HepG2 (cell line): Measurements from ENCODE around the gene MIF4GD. TPM values are rescaled to one million over a fixed set of nuclear protein-coding genes. Genes with fewer than 3 reads are reported as not detected.

Experiments used
- BCL6 ChIP-seq: IDR thresholded peaks from 2 replicates; pipeline ENCODE4 v1.6.1; 2016; ENCODE audit warnings: missing genetic modification reagents, missing compliant biosample characterization
- FOXA3 ChIP-seq: IDR thresholded peaks from 2 replicates; pipeline ENCODE4 v1.6.1; 2016; ENCODE audit warnings: missing genetic modification reagents, missing compliant biosample characterization
- HDAC1 ChIP-seq: sonication (generic); formaldehyde crosslinking; IDR thresholded peaks from 2 replicates; pipeline ENCODE4 v1.5.1; 2020; ENCODE audit warnings: mild to moderate bottlenecking, missing genetic modification reagents
- JUND ChIP-seq: sonication (generic); formaldehyde crosslinking; IDR thresholded peaks from 2 replicates; pipeline ENCODE4 v1.8.0; 2022; ENCODE audit warnings: mild to moderate bottlenecking, missing genetic modification reagents
- MED1 ChIP-seq: sonication (generic); formaldehyde crosslinking; IDR thresholded peaks from 2 replicates; pipeline ENCODE4 v1.4.0; 2020; ENCODE audit warnings: missing genetic modification reagents
- NR2F1 ChIP-seq, 2 experiments: fragments of 450-650 bp in 1 of 2; formaldehyde crosslinking in 1 of 2; IDR thresholded peaks; 2 replicates each; pipeline versions ENCODE4 v1.5.0 to v1.6.1; 2016 to 2020; ENCODE audit warnings: mild to moderate bottlenecking in 1 of 2, missing compliant biosample characterization in 1 of 2, missing genetic modification reagents in 1 of 2, moderate library complexity in 1 of 2
- SKI ChIP-seq: fragments of 450-650 bp; IDR thresholded peaks from one replicate; pipeline ENCODE4 v1.6.1; 2018; ENCODE audit warnings: mild to moderate bottlenecking; ENCODE audit not compliant: partially characterized antibody
- TOPORS ChIP-seq: sonication (generic); formaldehyde crosslinking; IDR thresholded peaks from 2 replicates; pipeline ENCODE4 v1.8.0; 2023; ENCODE audit warnings: mild to moderate bottlenecking, missing genetic modification reagents
- ZEB1 ChIP-seq: IDR thresholded peaks from 2 replicates; pipeline ENCODE4 v1.6.1; 2012; ENCODE audit warnings: mild to moderate bottlenecking, low read depth, inconsistent platforms; ENCODE audit not compliant: insufficient replicate concordance
- ZNF30 ChIP-seq: sonication (generic); formaldehyde crosslinking; IDR thresholded peaks from 2 replicates; pipeline ENCODE4 v1.5.0; 2020; ENCODE audit warnings: mild to moderate bottlenecking, missing genetic modification reagents
- ZNF484 ChIP-seq: sonication (generic); formaldehyde crosslinking; IDR thresholded peaks from 2 replicates; pipeline ENCODE4 v1.5.1; 2020; ENCODE audit warnings: mild to moderate bottlenecking, low read depth, missing genetic modification reagents, borderline replicate concordance
- ZNF562 ChIP-seq: sonication (generic); formaldehyde crosslinking; IDR thresholded peaks from 2 replicates; pipeline ENCODE4 v1.8.0; 2022; ENCODE audit warnings: missing genetic modification reagents, borderline replicate concordance
- ZNF672 ChIP-seq: sonication (generic); formaldehyde crosslinking; IDR thresholded peaks from 2 replicates; pipeline ENCODE4 v1.8.1; 2022; ENCODE audit warnings: missing genetic modification reagents
- ZNF709 ChIP-seq: sonication (generic); formaldehyde crosslinking; IDR thresholded peaks from 2 replicates; pipeline ENCODE4 v1.5.0; 2020; ENCODE audit warnings: mild to moderate bottlenecking, missing genetic modification reagents
- ZNF747 ChIP-seq: sonication (generic); formaldehyde crosslinking; IDR thresholded peaks from 2 replicates; pipeline ENCODE4 v1.8.1; 2023; ENCODE audit warnings: missing genetic modification reagents, mild to moderate bottlenecking, borderline replicate concordance
- ZNF777 ChIP-seq: sonication (generic); formaldehyde crosslinking; IDR thresholded peaks from 2 replicates; pipeline ENCODE4 v1.4.0; 2020; ENCODE audit warnings: missing genetic modification reagents
- ZSCAN31 ChIP-seq: sonication (generic); formaldehyde crosslinking; IDR thresholded peaks from 2 replicates; pipeline ENCODE4 v1.5.0; 2020; ENCODE audit warnings: low read depth, mild to moderate bottlenecking, missing genetic modification reagents
- polyA plus RNA-seq, 8 experiments: library from polyadenylated mRNA; depleted of rRNA in 3 of 8; stranded (reverse) in 7 of 8; unstranded in 1 of 8; fragments of >200 nt; fragmentation: Illumina TruSeq in 4 of 8; extraction: Trizol in 4 of 8; gene quantifications; 2 replicates each; pipeline versions ENCODE4 v1.2.1 to v1.2.3, GENCODE V29; 2011 to 2016; ENCODE audit warnings: low read depth in 4 of 8, missing spikeins in 1 of 8, mixed read lengths in 1 of 8; ENCODE audit not compliant: insufficient read depth in 1 of 8
- total RNA-seq, 5 experiments: library from RNA; depleted of rRNA; stranded (reverse); fragments of >200 nt; fragmentation: Illumina TruSeq; extraction: Trizol; gene quantifications; 2 replicates each; pipeline ENCODE4 v1.2.3, GENCODE V29; 2016; ENCODE audit warnings: low read depth in 1 of 5
- TF ChIP-seq, protein P1 (sequence below): sonication (generic); formaldehyde crosslinking; IDR thresholded peaks from 2 replicates; pipeline ENCODE4 v1.5.1; 2020; ENCODE audit warnings: missing genetic modification reagents, mild to moderate bottlenecking, borderline replicate concordance
- TF ChIP-seq, protein P2 (sequence below): sonication (generic); formaldehyde crosslinking; conservative IDR thresholded peaks from 2 replicates; pipeline ENCODE4 v1.4.0; 2020; ENCODE audit warnings: missing genetic modification reagents
- TF ChIP-seq, protein P3 (sequence below): sonication (generic); formaldehyde crosslinking; IDR thresholded peaks from 2 replicates; pipeline ENCODE4 v1.5.0; 2020; ENCODE audit warnings: missing genetic modification reagents
- TF ChIP-seq, protein P4 (sequence below): sonication (generic); formaldehyde crosslinking; IDR thresholded peaks from 2 replicates; pipeline ENCODE4; 2020; ENCODE audit warnings: missing genetic modification reagents, mild to moderate bottlenecking, borderline replicate concordance
- TF ChIP-seq, protein P5 (sequence below): sonication (generic); formaldehyde crosslinking; IDR thresholded peaks from 2 replicates; pipeline ENCODE4 v1.5.0; 2020; ENCODE audit warnings: mild to moderate bottlenecking, missing genetic modification reagents, moderate library complexity

MIF4GD gene
- total and polyA plus RNA-seq, 2 of the 13 experiments (the other 11 are each of a cell fraction or from before 2014, with no cell fraction given) = 14.0 to 28.0 TPM

DNA sequence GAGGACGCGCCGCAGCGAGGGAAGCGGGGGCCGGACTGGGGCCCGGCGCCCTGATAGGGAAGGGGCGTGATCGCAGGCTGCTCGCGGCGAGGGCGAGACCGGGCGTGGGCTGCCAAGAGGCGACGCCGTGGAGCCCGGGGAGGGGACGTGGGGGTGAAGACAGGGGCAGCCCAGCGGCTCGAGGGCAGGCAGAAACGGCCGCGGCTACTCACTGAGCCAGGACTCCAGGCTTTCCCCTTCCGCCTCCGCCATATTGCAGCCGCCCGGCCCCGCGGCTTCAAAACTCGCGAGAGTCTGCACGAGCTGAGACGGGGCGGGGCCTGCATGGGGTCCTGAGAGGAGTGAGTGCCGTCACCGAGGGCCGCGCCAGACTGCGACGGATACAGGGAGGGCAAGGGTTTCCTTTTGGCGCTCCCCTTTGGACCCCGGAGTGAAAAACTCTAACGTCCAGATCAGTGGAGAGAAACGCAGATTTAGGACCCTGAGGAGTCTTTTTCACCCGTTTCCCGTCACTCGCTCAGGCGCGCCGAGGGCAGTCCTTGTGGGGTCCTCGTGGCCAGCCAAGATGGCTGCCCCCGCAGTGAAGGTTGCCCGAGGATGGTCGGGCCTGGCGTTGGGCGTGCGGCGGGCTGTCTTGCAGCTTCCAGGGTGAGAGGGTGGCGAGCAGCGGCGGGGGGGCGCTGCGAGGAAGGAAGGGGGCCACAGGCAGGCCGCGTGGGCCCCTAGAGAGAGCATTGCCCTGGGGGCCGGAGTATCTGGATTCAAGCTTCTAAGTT, 9.5 kb downstream of the MIF4GD start, which contains the start of the genes GGA3 and MRPS7 (continued):
- TF ChIP-seq TOPORS (peak; percentile 86), ZNF672 (CRISPR knock-in tag) (no peak), BCL6 (CRISPR knock-in tag) (0 out of 2 replicates have a peak, but pooled peaks have one; percentile 8), ZNF777 (CRISPR knock-in tag) (peak; percentile 60), JUND (CRISPR knock-in tag) (0 out of 2 replicates have a peak, but pooled peaks have one; percentile 13), MED1 (CRISPR knock-in tag) (peak; percentile 42), ZNF709 (CRISPR knock-in tag) (peak; percentile 95), SKI (peak; percentile 67), NR2F1 (CRISPR knock-in tag; IDR thresholded peaks at IDR 0.05) (no peak; a peak in 1 of 4 replicates), ZEB1 (no peak), HDAC1 (CRISPR knock-in tag) (peak; percentile 79), ZNF562 (CRISPR knock-in tag) (no peak), ZSCAN31 (peak; percentile 97), FOXA3 (CRISPR knock-in tag) (no peak), ZNF747 (CRISPR knock-in tag) (peak; percentile 87), ZNF30 (CRISPR knock-in tag) (no peak), ZNF484 (0 out of 2 replicates have a peak, but pooled peaks have one; percentile 16)
- TF ChIP-seq, protein P1, sequence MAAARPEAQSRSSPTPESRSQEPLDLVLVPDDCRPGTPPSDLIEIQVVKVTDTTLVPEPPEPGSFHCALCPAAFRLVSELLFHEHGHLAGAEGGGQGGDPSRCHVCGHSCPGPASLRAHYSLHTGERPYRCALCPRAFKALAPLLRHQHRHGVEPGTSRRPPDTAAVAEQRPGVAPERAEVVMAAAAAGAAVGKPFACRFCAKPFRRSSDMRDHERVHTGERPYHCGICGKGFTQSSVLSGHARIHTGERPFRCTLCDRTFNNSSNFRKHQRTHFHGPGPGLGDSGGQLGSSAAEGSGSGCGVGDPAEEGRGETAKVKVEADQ (CRISPR knock-in tag) = no peak; the same call in 1 of the 2 replicates
- TF ChIP-seq, protein P2, sequence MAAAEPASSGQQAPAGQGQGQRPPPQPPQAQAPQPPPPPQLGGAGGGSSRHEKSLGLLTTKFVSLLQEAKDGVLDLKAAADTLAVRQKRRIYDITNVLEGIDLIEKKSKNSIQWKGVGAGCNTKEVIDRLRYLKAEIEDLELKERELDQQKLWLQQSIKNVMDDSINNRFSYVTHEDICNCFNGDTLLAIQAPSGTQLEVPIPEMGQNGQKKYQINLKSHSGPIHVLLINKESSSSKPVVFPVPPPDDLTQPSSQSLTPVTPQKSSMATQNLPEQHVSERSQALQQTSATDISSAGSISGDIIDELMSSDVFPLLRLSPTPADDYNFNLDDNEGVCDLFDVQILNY (CRISPR knock-in tag) = peak; percentile 21; the same call in 1 of the 2 replicates
- TF ChIP-seq, protein P3, sequence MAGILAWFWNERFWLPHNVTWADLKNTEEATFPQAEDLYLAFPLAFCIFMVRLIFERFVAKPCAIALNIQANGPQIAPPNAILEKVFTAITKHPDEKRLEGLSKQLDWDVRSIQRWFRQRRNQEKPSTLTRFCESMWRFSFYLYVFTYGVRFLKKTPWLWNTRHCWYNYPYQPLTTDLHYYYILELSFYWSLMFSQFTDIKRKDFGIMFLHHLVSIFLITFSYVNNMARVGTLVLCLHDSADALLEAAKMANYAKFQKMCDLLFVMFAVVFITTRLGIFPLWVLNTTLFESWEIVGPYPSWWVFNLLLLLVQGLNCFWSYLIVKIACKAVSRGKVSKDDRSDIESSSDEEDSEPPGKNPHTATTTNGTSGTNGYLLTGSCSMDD (CRISPR knock-in tag) = no peak
- TF ChIP-seq, protein P4, sequence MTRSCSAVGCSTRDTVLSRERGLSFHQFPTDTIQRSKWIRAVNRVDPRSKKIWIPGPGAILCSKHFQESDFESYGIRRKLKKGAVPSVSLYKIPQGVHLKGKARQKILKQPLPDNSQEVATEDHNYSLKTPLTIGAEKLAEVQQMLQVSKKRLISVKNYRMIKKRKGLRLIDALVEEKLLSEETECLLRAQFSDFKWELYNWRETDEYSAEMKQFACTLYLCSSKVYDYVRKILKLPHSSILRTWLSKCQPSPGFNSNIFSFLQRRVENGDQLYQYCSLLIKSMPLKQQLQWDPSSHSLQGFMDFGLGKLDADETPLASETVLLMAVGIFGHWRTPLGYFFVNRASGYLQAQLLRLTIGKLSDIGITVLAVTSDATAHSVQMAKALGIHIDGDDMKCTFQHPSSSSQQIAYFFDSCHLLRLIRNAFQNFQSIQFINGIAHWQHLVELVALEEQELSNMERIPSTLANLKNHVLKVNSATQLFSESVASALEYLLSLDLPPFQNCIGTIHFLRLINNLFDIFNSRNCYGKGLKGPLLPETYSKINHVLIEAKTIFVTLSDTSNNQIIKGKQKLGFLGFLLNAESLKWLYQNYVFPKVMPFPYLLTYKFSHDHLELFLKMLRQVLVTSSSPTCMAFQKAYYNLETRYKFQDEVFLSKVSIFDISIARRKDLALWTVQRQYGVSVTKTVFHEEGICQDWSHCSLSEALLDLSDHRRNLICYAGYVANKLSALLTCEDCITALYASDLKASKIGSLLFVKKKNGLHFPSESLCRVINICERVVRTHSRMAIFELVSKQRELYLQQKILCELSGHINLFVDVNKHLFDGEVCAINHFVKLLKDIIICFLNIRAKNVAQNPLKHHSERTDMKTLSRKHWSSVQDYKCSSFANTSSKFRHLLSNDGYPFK (CRISPR knock-in tag) = peak; percentile 96
- TF ChIP-seq, protein P5, sequence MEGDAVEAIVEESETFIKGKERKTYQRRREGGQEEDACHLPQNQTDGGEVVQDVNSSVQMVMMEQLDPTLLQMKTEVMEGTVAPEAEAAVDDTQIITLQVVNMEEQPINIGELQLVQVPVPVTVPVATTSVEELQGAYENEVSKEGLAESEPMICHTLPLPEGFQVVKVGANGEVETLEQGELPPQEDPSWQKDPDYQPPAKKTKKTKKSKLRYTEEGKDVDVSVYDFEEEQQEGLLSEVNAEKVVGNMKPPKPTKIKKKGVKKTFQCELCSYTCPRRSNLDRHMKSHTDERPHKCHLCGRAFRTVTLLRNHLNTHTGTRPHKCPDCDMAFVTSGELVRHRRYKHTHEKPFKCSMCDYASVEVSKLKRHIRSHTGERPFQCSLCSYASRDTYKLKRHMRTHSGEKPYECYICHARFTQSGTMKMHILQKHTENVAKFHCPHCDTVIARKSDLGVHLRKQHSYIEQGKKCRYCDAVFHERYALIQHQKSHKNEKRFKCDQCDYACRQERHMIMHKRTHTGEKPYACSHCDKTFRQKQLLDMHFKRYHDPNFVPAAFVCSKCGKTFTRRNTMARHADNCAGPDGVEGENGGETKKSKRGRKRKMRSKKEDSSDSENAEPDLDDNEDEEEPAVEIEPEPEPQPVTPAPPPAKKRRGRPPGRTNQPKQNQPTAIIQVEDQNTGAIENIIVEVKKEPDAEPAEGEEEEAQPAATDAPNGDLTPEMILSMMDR (CRISPR knock-in tag) = 0 out of 2 replicates have a peak, but pooled peaks have one; percentile 2
